Activated naive CD4-positive, alpha-beta T cell treated with anti-CD3 and anti-CD28 coated beads, Interleukin-2, amount 50 U/mL, for 24 hours (primary cell): Measurements from ENCODE around the gene ZNF100.
"Not testable (repeated sequence)": the region's sequence is repeated elsewhere in the genome, so short reads cannot be mapped to it uniquely, and the experiment has no call there.

Experiments
- H3K27ac Mint-ChIP-seq: one replicate; pipeline ENCODE4 v1.8.0; 2021; ENCODE audit warnings: mild to moderate bottlenecking, mixed read lengths
- H3K27me3 Mint-ChIP-seq: one replicate; pipeline ENCODE4 v1.8.0; 2021; ENCODE audit warnings: mixed read lengths
- H3K36me3 Mint-ChIP-seq: one replicate; pipeline ENCODE4 v1.8.0; 2021; ENCODE audit warnings: mixed read lengths
- H3K4me1 Mint-ChIP-seq: one replicate; pipeline ENCODE4 v1.8.0; 2021; ENCODE audit warnings: mixed read lengths
- H3K4me3 Mint-ChIP-seq: one replicate; pipeline ENCODE4 v1.8.0; 2021; ENCODE audit warnings: mild to moderate bottlenecking, mixed read lengths
- H3K9me3 Mint-ChIP-seq: one replicate; pipeline ENCODE4 v1.8.0; 2021; ENCODE audit warnings: mixed read lengths

The ZNF100 gene

DNA sequence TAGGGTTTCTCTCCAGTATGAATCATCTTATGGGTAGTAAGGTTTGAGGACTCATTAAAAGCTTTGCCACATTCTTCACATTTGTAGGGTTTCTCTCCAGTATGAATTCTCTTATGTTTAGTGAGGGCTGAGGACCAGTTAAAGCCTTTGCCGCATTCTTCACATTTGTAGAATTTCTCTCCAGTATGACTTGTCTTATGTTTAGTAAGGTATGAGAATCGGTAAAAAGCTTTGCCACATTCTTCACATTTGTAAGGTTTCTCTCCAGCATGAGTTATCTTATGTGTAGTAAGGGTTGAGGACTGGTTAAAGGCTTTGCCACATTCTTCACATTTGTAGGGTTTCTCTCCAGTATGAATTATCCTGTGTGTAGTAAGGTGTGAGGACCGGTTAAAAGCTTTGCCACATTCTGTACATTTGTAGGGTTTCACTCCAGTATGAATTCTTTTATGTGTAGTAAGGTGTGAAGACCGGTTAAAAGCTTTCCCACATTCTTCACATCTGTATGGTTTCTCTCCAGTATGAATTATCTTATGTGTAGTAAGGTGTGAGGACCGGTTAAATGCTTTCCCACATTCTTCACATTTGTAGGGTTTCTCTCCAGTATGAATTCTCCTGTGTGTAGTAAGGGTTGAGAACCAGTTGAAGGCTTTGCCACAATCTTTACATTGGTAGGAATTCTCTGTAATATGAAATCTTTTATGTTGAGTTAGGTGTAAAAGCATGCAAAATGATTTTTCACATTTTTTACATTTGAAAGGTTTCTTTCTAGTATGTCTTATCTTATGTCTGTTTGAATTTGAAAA lies 40.2 kb downstream of the ZNF100 start:
- H3K36me3 Mint-ChIP-seq = peaks cover 56% of the 10 kb centered on the region
- H3K27ac Mint-ChIP-seq, H3K4me1 Mint-ChIP-seq, H3K4me3 Mint-ChIP-seq, H3K27me3 Mint-ChIP-seq: not testable (repeated sequence)
- peaks cover 14% of the 10 kb centered on the region for H3K9me3 Mint-ChIP-seq

DNA sequence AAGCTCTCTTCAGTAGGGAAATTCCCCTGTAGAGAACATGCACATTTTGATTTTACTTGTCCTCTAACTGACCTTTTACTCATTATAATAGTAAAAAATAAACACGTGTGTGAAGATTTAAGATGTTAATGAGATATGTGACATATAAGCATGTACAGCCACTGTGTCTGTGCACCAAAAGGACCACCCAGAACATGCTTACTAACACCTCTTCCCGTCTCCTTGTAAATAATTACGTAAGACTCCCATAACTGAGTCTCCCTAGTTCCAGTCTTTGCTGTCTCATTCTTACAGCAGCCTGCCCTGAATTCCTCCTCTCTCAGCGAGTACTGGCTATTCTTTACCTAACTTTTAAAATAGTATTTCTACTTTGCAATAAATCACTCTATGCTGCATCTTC lies 53.6 kb downstream of the ZNF100 start:
- no peaks in the 10 kb centered on the region for H3K27me3 Mint-ChIP-seq
- H3K27ac Mint-ChIP-seq = no peak overlapping the region
- H3K4me1 Mint-ChIP-seq = no peaks in the 10 kb centered on the region
- no peak overlapping the region for H3K4me3 Mint-ChIP-seq
- H3K9me3 Mint-ChIP-seq = peaks cover 5% of the 10 kb centered on the region
- H3K36me3 Mint-ChIP-seq = peaks cover 5% of the 10 kb centered on the region

GRCh38 chr19:21709464-21709863 lies 57.9 kb downstream of the ZNF100 start:
- no peak overlapping the region for H3K4me3 Mint-ChIP-seq
- H3K4me1 Mint-ChIP-seq = no peaks in the 10 kb centered on the region
- no peaks in the 10 kb centered on the region for H3K27me3 Mint-ChIP-seq
- peaks cover 5% of the 10 kb centered on the region for H3K9me3 Mint-ChIP-seq
- peaks cover 3% of the 10 kb centered on the region for H3K36me3 Mint-ChIP-seq
- no peak overlapping the region for H3K27ac Mint-ChIP-seq

DNA sequence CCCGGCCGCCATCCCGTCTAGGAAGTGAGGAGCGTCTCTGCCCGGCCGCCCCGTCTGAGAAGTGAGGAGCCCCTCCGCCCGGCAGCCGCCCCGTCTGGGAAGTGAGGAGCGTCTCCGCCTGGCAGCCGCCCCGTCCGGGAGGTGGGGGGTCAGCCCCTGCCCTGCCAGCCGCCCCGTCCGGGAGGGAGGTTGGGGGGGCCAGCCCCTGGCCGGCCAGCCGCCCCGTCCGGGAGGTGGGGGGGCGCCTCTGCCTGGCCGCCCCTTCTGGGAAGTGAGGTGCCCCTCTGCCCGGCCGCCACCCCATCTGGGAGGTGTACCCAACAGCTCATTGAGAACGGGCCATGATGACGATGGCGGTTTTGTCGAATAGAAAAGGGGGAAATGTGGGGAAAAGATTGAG lies 59.5 kb downstream of the ZNF100 start:
- H3K9me3 Mint-ChIP-seq, H3K4me3 Mint-ChIP-seq, H3K27me3 Mint-ChIP-seq, H3K27ac Mint-ChIP-seq, H3K36me3 Mint-ChIP-seq, H3K4me1 Mint-ChIP-seq: not testable (repeated sequence)

GRCh38 chr19:21707065-21707464 lies 60.3 kb downstream of the ZNF100 start:
- H3K27ac Mint-ChIP-seq = no peak overlapping the region
- no peaks in the 10 kb centered on the region for H3K27me3 Mint-ChIP-seq
- no peaks in the 10 kb centered on the region for H3K9me3 Mint-ChIP-seq
- no peak overlapping the region for H3K4me3 Mint-ChIP-seq
- H3K4me1 Mint-ChIP-seq = no peaks in the 10 kb centered on the region
- H3K36me3 Mint-ChIP-seq = no peaks in the 10 kb centered on the region

DNA sequence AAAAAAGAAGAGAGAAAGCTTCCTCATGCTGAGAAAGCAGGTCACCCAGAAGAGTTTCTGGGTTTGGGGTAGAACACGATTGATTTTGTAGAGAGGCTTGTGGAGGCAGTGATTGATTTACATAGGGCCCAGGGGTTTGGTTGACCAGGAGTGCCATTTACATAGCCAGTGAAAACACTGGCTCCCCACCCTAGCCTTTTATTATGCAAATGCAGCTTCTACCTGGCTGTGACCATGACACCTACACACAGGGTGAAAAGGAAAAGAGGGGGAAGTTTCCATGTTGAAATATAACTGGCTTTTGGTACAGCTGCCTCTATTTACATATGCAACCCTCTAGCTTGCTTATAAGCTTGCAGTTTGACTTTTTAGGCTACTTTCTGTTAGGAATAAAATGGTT lies 62.0 kb downstream of the ZNF100 start:
- Mint-ChIP-seq H3K27me3 (no peaks in the 10 kb centered on the region), H3K27ac (no peak overlapping the region), H3K4me3 (no peak overlapping the region), H3K4me1 (no peaks in the 10 kb centered on the region), H3K36me3 (no peaks in the 10 kb centered on the region), H3K9me3 (no peaks in the 10 kb centered on the region)

DNA sequence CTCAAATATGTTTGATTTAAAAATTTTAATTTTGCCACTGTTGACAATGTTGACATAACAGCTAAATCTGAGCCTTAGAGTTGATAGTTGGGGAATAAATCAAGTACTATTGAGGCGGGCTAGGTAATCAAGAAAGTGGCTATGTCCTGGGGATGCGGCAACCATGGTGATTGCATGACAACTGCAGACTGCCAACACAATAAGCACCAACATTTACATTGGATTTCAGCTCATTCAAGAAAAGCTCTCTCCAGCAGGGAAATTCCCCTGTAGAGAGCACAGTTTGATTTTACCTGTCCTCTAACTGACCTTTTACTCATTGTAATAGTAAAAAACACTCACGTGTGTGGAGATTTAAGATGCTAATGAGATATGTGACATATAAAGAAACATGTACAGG lies 63.1 kb downstream of the ZNF100 start:
- no peak overlapping the region for H3K4me3 Mint-ChIP-seq
- no peaks in the 10 kb centered on the region for H3K36me3 Mint-ChIP-seq
- H3K4me1 Mint-ChIP-seq = no peaks in the 10 kb centered on the region
- H3K9me3 Mint-ChIP-seq = no peaks in the 10 kb centered on the region
- no peak overlapping the region for H3K27ac Mint-ChIP-seq
- no peaks in the 10 kb centered on the region for H3K27me3 Mint-ChIP-seq

DNA sequence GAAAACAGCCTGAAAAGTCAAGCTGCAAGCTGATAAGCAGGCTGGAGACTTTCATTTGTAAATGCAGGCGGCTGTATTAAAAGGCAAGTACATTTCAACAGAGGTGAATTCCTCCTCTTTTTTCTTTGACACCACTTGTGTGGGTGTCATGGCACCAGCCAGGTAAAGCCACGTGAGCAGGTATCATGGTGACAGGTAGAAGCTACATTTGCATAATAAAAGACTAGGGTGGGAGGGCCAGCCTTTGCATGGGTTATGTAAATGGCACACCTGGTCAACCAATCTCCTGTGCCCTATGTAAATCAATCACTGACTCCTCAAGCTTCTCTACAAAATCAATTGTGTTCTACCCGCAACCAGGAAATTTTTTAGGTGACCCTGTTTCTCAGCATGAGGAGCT lies 68.2 kb downstream of the ZNF100 start:
- H3K9me3 Mint-ChIP-seq = no peaks in the 10 kb centered on the region
- H3K27me3 Mint-ChIP-seq = no peaks in the 10 kb centered on the region
- H3K36me3 Mint-ChIP-seq = no peaks in the 10 kb centered on the region
- no peaks in the 10 kb centered on the region for H3K4me1 Mint-ChIP-seq
- no peak overlapping the region for H3K27ac Mint-ChIP-seq
- H3K4me3 Mint-ChIP-seq = no peak overlapping the region

GRCh38 chr19:21698215-21698614 lies 69.2 kb downstream of the ZNF100 start:
- Mint-ChIP-seq H3K4me3 (no peak overlapping the region), H3K27me3 (no peaks in the 10 kb centered on the region), H3K9me3 (no peaks in the 10 kb centered on the region)

DNA sequence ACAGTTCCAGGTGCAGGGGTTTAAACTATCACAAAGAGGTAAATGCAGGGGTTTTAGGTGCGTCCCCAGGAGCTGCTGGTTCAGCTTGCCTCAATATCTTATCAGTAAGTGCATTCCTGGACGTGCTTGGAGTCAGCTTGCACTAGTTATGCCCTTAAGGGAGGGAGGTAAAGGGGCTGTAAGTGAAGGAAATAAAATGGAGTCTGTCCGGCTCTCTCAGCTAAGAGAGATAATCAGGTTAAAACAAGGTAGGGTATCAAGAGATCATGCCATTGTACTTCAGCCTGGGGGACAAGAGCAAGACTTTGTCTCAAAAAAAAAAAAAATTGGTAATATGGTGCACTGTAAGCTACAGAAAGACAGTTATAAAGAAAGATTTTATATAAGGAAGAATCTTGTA lies 69.7 kb downstream of the ZNF100 start:
- Mint-ChIP-seq H3K4me3 (no peak overlapping the region), H3K36me3 (no peaks in the 10 kb centered on the region), H3K27me3 (no peaks in the 10 kb centered on the region), H3K4me1 (no peaks in the 10 kb centered on the region), H3K9me3 (no peaks in the 10 kb centered on the region), H3K27ac (no peak overlapping the region)

More at GRCh38 chr19:21698215-21698614, 69.2 kb downstream of the ZNF100 start:
- no peaks in the 10 kb centered on the region for H3K36me3 Mint-ChIP-seq
- no peak overlapping the region for H3K27ac Mint-ChIP-seq
- H3K4me1 Mint-ChIP-seq = no peaks in the 10 kb centered on the region

DNA sequence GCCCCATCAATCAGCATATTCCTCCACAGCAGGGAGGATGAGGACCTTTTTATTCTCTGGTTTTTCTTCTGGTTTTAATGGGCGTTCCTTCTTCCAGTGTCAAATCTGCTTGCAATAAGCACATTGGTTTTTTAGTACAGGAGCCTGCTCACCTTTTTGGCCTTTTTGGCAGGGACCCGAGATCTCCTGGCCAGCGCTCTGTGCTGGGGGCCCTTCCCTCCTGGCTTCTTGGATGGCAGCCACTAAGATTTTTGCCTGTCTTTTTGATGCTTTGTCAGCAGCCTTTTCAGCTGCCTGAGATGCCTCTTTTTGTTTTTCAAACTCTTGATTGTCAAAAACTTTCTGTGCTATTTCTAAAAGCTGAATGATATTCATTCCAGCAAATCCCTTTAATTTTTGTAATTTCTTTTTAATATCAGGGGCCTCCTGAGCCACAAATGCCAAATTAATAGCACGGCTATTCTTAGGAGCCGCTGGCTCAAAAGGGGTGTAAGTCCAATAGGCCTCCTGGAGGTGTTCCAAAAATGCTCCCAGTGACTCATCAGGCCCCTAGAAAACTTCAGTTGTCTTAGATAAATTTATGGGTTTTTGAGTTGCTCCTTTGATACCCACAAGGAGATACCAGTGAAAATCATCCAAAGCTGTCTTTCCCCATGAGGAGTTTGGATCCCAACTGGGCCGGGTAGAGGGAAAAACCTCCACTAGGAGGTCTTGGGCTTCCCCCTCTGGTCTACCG lies 73.0 kb downstream of the ZNF100 start:
- no peak overlapping the region for H3K4me3 Mint-ChIP-seq
- no peak overlapping the region for H3K27ac Mint-ChIP-seq
- H3K4me1 Mint-ChIP-seq = no peaks in the 10 kb centered on the region
- no peaks in the 10 kb centered on the region for H3K27me3 Mint-ChIP-seq
- H3K9me3 Mint-ChIP-seq = no peaks in the 10 kb centered on the region
- H3K36me3 Mint-ChIP-seq = no peaks in the 10 kb centered on the region

- Mint-ChIP-seq H3K4me3 (no peak overlapping the region), H3K9me3 (no peaks in the 10 kb centered on the region), H3K27ac (no peak overlapping the region), H3K4me1 (no peaks in the 10 kb centered on the region), H3K36me3 (no peaks in the 10 kb centered on the region), H3K27me3 (no peaks in the 10 kb centered on the region)
These were observed 74.0 kb downstream of the ZNF100 start for GRCh38 chr19:21693399-21693798.

- Mint-ChIP-seq H3K27ac (no peak overlapping the region), H3K36me3 (no peaks in the 10 kb centered on the region), H3K9me3 (no peaks in the 10 kb centered on the region), H3K4me1 (no peaks in the 10 kb centered on the region), H3K4me3 (no peak overlapping the region), H3K27me3 (no peaks in the 10 kb centered on the region)
These were observed 75.7 kb downstream of the ZNF100 start for GRCh38 chr19:21691661-21692060.

- H3K27ac Mint-ChIP-seq = no peak overlapping the region
- H3K36me3 Mint-ChIP-seq = no peaks in the 10 kb centered on the region
These were observed 78.9 kb downstream of the ZNF100 start for GRCh38 chr19:21688464-21688863.

GRCh38 chr19:21680671-21681070 lies 86.7 kb downstream of the ZNF100 start:
- Mint-ChIP-seq H3K27me3 (no peaks in the 10 kb centered on the region), H3K4me1 (no peaks in the 10 kb centered on the region), H3K9me3 (peaks cover 7% of the 10 kb centered on the region), H3K36me3 (no peaks in the 10 kb centered on the region), H3K27ac (no peak overlapping the region), H3K4me3 (no peak overlapping the region)

More at GRCh38 chr19:21688464-21688863, 78.9 kb downstream of the ZNF100 start:
- no peak overlapping the region for H3K4me3 Mint-ChIP-seq
- H3K9me3 Mint-ChIP-seq = no peaks in the 10 kb centered on the region
- H3K27me3 Mint-ChIP-seq = no peaks in the 10 kb centered on the region
- no peaks in the 10 kb centered on the region for H3K4me1 Mint-ChIP-seq

GRCh38 chr19:21680026-21680425 lies 87.4 kb downstream of the ZNF100 start:
- Mint-ChIP-seq H3K36me3 (no peaks in the 10 kb centered on the region), H3K4me3 (no peak overlapping the region), H3K27ac (no peak overlapping the region), H3K9me3 (peaks cover 7% of the 10 kb centered on the region), H3K27me3 (no peaks in the 10 kb centered on the region), H3K4me1 (no peaks in the 10 kb centered on the region)
